Neutrophil (primary cell): ENCODE results near the gene RFXAP.

Source experiments
- H3K27ac ChIP-seq: fragments of 200-600 bp; sonication (generic); 2 replicates; pipeline ENCODE4 v1.5.1; 2016; ENCODE audit warnings: mild to moderate bottlenecking, moderate library complexity
- H3K27me3 ChIP-seq: fragments of 200-600 bp; sonication (generic); 2 replicates; pipeline ENCODE4 v1.6.0; 2016; ENCODE audit warnings: mild to moderate bottlenecking
- H3K36me3 ChIP-seq: fragments of 200-600 bp; sonication (generic); 2 replicates; pipeline ENCODE4 v1.5.1; 2017
- H3K4me1 ChIP-seq, 2 experiments: fragments of 200-600 bp in 1 of 2; sonication (generic) in 1 of 2; 1 replicate in 1 of 2; 2 replicates in 1 of 2; pipeline versions ENCODE4 v1.5.1 to v1.6.1; 2013 to 2016; ENCODE audit warnings: low read depth in 1 of 2, low read length in 1 of 2, mild to moderate bottlenecking in 1 of 2, moderate library complexity in 1 of 2; ENCODE audit not compliant: control insufficient read depth in 1 of 2, insufficient read depth in 1 of 2
- H3K4me3 ChIP-seq, 2 experiments: fragments of 200-600 bp in 1 of 2; sonication (generic) in 1 of 2; 1 replicate in 1 of 2; 2 replicates in 1 of 2; pipeline ENCODE4 v1.5.1; 2013 to 2016; ENCODE audit warnings: low read depth in 1 of 2, low read length in 1 of 2, mild to moderate bottlenecking in 1 of 2, moderate library complexity in 1 of 2
- H3K9me3 ChIP-seq: fragments of 200-600 bp; sonication (generic); 2 replicates; pipeline ENCODE4 v1.5.1; 2016
- CTCF ChIP-seq: fragments of 200-600 bp; sonication (generic); IDR thresholded peaks from 2 replicates; pipeline ENCODE4 v1.5.1; 2016; ENCODE audit warnings: antibody characterized with exemption

The RFXAP gene

GRCh38 chr13:36875961-36876360, 56.9 kb downstream of the RFXAP start:
- H3K27me3 ChIP-seq, result no peaks in the 10 kb centered on the region
- TF ChIP-seq CTCF, result no peak
- H3K4me1 ChIP-seq, result peaks cover 7 to 19% of the 10 kb centered on the region in 2 experiments
- H3K36me3 ChIP-seq, result no peaks in the 10 kb centered on the region
- no peak overlapping the region for H3K27ac ChIP-seq
- no peak overlapping the region for H3K4me3 ChIP-seq
- no peaks in the 10 kb centered on the region for H3K9me3 ChIP-seq
